ENCODE results near the gene CLIP2.
A peak's percentile ranks its signal among the peaks of the same experiment; 100 is the strongest.

Gene CLIP2

GRCh38 chr7:74455291-74455804 lies 166.1 kb downstream of the CLIP2 start:
- Mint-ChIP-seq H3K9me3 (no peaks in the 10 kb centered on the region), H3K36me3 (ENCODE audit: low read depth) (peaks cover 15% of the 10 kb centered on the region), H3K4me3 (peak overlapping the region; percentile 80 to 87 (median 84)), H3K27me3 (ENCODE audit: low read depth) (no peaks in the 10 kb centered on the region), H3K4me1 (peaks cover 46% of the 10 kb centered on the region), H3K27ac (peak overlapping the region; percentile 59 to 95 (median 86))
- TF ChIP-seq CTCF (IDR thresholded peaks at IDR 0.05; ENCODE audit: unreplicated experiment in 3 of 3): no peak

Data from nephron (organoid).